ENCODE measurements around the gene RMI2. TPM values are rescaled to one million over a fixed set of nuclear protein-coding genes. Genes with fewer than 3 reads are reported as not detected.
A peak's percentile ranks its signal among the peaks of the same experiment; 100 is the strongest.
"Not testable (repeated sequence)": the region's sequence is repeated elsewhere in the genome, so short reads cannot be mapped to it uniquely, and the experiment has no call there.

RMI2 gene
- total and polyA plus RNA-seq, 9 of the 15 experiments (the other 6 are each of a cell fraction or from before 2014, with no cell fraction given): 8.0 to 43.4 (median 32.5) TPM

- no peaks in the 10 kb centered on the region for H3K27me3 ChIP-seq (ENCODE audit: control insufficient read depth in 2 of 2, insufficient read depth in 2 of 2, low read length in 2 of 2)
- no peaks in the 10 kb centered on the region; a peak in 2 of 5 replicates for H3K4me1 ChIP-seq (replicated peaks in 1 of 2; ENCODE audit: control insufficient read depth in 2 of 2, insufficient read depth in 2 of 2, low read length in 2 of 2)
- in situ Hi-C loops (cut with MboI) (no loop called here), intact Hi-C loops (cut with micrococcal nuclease) (loop anchor here (5.0 kb wide), 1 partner anchor 418 kb away; no protein-coding TSS in a partner anchor)
- no peak overlapping the region for H3K27ac ChIP-seq (ENCODE audit: extremely low read depth, low read depth, low read length)
- POLR2A ChIA-PET: interaction anchor here (0.6 to 1.1 kb wide), 2 partner anchors 12 to 417 kb away, joined by 3 to 4 read pairs; no protein-coding TSS in a partner anchor
- no peak overlapping the region for H3K4me2 ChIP-seq (ENCODE audit: insufficient read depth, low read length)
- no peak overlapping the region; a peak in 1 of 4 replicates for H3K9ac ChIP-seq (ENCODE audit: insufficient read depth in 1 of 2, low read depth in 2 of 2, low read length in 2 of 2)
- no peaks in the 10 kb centered on the region for H3K9me3 ChIP-seq (replicated peaks; ENCODE audit: control insufficient read depth, insufficient read depth, low read depth, low read length)
- TF ChIP-seq ZNF75A (CRISPR knock-in tag; IDR thresholded peaks at IDR 0.05) (no peak), SNRNP70 (optimal IDR thresholded peaks at IDR 0.05; ENCODE audit: low read depth, low read length) (no peak), ZNF124 (CRISPR knock-in tag; IDR thresholded peaks at IDR 0.05) (no peak), ZNF766 (CRISPR knock-in tag; conservative IDR thresholded peaks at IDR 0.05) (no peak), ZBTB5 (IDR thresholded peaks at IDR 0.05) (no peak), CREB3 (tag; conservative IDR thresholded peaks at IDR 0.05; ENCODE audit: low read depth) (no peak), ZFP36 (IDR thresholded peaks at IDR 0.05; ENCODE audit: low read depth, low read length, partially characterized antibody) (no peak), ASH1L (IDR thresholded peaks at IDR 0.05; ENCODE audit: borderline replicate concordance, low read depth, partially characterized antibody) (no peak), SPI1 (IDR thresholded peaks at IDR 0.05; ENCODE audit: borderline replicate concordance, low read depth, low read length) (peak; percentile 59; the same call in 1 of the 2 replicates)
- ATAC-seq: no peak
- WGBS (ENCODE audit: insufficient coverage, low coverage, missing lambda C conversion rate): 33% methylated on average over 7 of the region's 7 CpGs
- no peaks in the 10 kb centered on the region for H4K20me1 ChIP-seq (replicated peaks; ENCODE audit: control insufficient read depth, insufficient read depth, low read length)
- DNase-seq (ENCODE audit: extremely low read depth in 1 of 4, low spot score in 3 of 4): no peak
- BruUV-seq (replicated peaks): no TSS peak
- no peaks in the 10 kb centered on the region for H3K9me1 ChIP-seq (ENCODE audit: control insufficient read depth, insufficient read depth, low read length)
- FAIRE-seq: no peak
- no peaks in the 10 kb centered on the region for H3K79me2 ChIP-seq (ENCODE audit: control insufficient read depth, insufficient read depth, low read length)
- no peak overlapping the region for H2AFZ ChIP-seq (ENCODE audit: low read depth, low read length)
- CTCF ChIA-PET (ENCODE audit: low intra/inter-chr PET ratio): interaction anchor here (0.6 kb wide), 1 partner anchor 406 kb away, joined by 4 read pairs; no protein-coding TSS in a partner anchor
- no peak overlapping the region for H3K4me3 ChIP-seq
- no peaks in the 10 kb centered on the region for H3K36me3 ChIP-seq (ENCODE audit: control insufficient read depth, insufficient read depth, low read length)
These were observed 25.0 kb downstream of the RMI2 start for GRCh38 chr16:11370084-11370931.

GRCh38 chr16:11370932-11371279, 25.6 kb downstream of the RMI2 start:
- H3K9me3 ChIP-seq (replicated peaks; ENCODE audit: control insufficient read depth, insufficient read depth, low read depth, low read length); H3K79me2 ChIP-seq (ENCODE audit: control insufficient read depth, insufficient read depth, low read length); H4K20me1 ChIP-seq (replicated peaks; ENCODE audit: control insufficient read depth, insufficient read depth, low read length); H2AFZ ChIP-seq (ENCODE audit: low read depth, low read length); ATAC-seq; H3K4me3 ChIP-seq; BruUV-seq (replicated peaks); FAIRE-seq; H3K27ac ChIP-seq (ENCODE audit: extremely low read depth, low read depth, low read length); H3K9ac ChIP-seq (ENCODE audit: insufficient read depth in 1 of 2, low read depth in 2 of 2, low read length in 2 of 2); H3K27me3 ChIP-seq (ENCODE audit: control insufficient read depth in 2 of 2, insufficient read depth in 2 of 2, low read length in 2 of 2); H3K9me1 ChIP-seq (ENCODE audit: control insufficient read depth, insufficient read depth, low read length); H3K4me1 ChIP-seq (replicated peaks in 1 of 2; ENCODE audit: control insufficient read depth in 2 of 2, insufficient read depth in 2 of 2, low read length in 2 of 2); H3K36me3 ChIP-seq (ENCODE audit: control insufficient read depth, insufficient read depth, low read length); DNase-seq (ENCODE audit: extremely low read depth in 1 of 4, low spot score in 3 of 4); in situ Hi-C loops (cut with MboI); H3K4me2 ChIP-seq (ENCODE audit: insufficient read depth, low read length): not testable (repeated sequence)
- intact Hi-C loops (cut with micrococcal nuclease): loop anchor here (5.0 kb wide), 1 partner anchor 419 kb away; no protein-coding TSS in a partner anchor
- ChIA-PET CTCF (ENCODE audit: low intra/inter-chr PET ratio) (interaction anchor here (0.6 kb wide), 1 partner anchor 407 kb away, joined by 4 read pairs; no protein-coding TSS in a partner anchor), POLR2A (interaction anchor here (0.6 to 1.1 kb wide), 2 partner anchors 12 to 418 kb away, joined by 3 to 4 read pairs; no protein-coding TSS in a partner anchor)
- WGBS (ENCODE audit: insufficient coverage, low coverage, missing lambda C conversion rate): 55% methylated on average over 12 of the region's 13 CpGs
